Stimulated activated CD4-positive, alpha-beta T cell treated with anti-CD3 and anti-CD28 coated beads, Interleukin-15, amount 100 ng/mL, for 24 hours (primary cell): ENCODE data around the gene DPEP3.
A peak's percentile ranks its signal among the peaks of the same experiment; 100 is the strongest.

ENCODE experiments used
- DNase-seq: peaks from one replicate; pipeline ENCODE4 v3.0.0-alpha.2; 2020

Gene DPEP3

GRCh38 chr16:67928561-67929364, 51.5 kb downstream of the DPEP3 start:
- DNase-seq: peak; percentile 85

GRCh38 chr16:67928147-67928546, 52.2 kb downstream of the DPEP3 start:
- no peak for DNase-seq

- no peak for DNase-seq
Measured at GRCh38 chr16:67927131-67927941, 53.0 kb downstream of the DPEP3 start.

- DNase-seq: no peak
Measured at GRCh38 chr16:67926181-67926750, 54.0 kb downstream of the DPEP3 start.
